Measurements from ENCODE around the gene SPON1.
A peak's percentile ranks its signal among the peaks of the same experiment; 100 is the strongest.
"Not testable (repeated sequence)": the region's sequence is repeated elsewhere in the genome, so short reads cannot be mapped to it uniquely, and the experiment has no call there.

Gene SPON1

GRCh38 chr11:14252501-14252900 is 290.0 kb downstream of the SPON1 start:
- not testable (repeated sequence) for DNase-seq

- DNase-seq, result no peak
Observed at GRCh38 chr11:14253421-14253820, 290.9 kb downstream of the SPON1 start.

- DNase-seq, result no peak
Observed at GRCh38 chr11:14253840-14254239, 291.3 kb downstream of the SPON1 start.

DNA sequence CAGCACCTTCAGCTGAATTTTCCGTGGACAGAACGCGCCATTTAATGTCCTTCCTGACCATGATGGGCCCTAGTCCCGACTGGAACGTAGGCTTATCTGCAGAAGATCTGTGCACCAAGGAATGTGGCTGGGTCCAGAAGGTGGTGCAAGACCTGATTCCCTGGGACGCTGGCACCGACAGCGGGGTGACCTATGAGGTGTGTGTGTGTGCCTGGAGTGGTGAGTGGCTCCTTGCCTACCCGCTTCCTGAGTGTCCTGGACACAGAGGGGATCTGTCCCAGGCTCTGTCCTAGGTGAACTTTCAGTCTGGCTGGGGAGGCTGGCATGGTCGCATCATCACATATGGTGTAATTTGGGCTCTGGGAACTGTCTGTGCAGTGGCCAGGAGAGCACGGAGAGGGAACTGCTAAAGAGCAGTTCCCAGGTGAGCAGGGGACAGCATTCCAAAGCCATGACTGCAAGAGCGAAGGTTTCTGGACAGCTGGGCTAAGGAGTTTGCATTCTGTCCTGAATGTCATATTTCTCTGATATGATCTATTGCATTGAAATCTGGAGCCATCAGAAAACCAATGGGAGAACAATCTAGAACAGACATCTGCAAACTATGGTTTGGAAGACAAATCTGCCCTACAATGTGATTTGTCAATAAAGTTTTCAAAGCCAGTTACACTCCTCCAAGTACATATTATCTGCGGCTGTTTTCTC is 292.2 kb downstream of the SPON1 start:
- DNase-seq, result no peak

DNA sequence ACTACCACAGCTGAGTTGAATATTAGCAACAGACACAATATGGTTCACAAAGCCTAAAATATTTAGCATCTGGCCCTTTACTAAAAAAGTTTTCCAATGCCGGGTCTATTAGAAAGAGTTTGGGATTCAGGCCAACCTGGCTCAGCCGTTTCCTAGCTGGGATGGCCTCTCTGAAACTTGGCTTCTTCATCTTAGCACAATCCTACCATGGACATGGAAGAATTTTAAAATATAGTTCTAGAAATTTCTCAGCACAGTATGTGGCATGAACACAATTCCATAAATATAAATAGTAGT is 292.7 kb downstream of the SPON1 start:
- DNase-seq, result no peak

- no peak for DNase-seq
Observed at GRCh38 chr11:14258221-14258935, 295.9 kb downstream of the SPON1 start.

GRCh38 chr11:14259186-14259784 is 296.8 kb downstream of the SPON1 start:
- DNase-seq, result no peak

- DNase-seq, result no peak
Observed at GRCh38 chr11:14259878-14260277, 297.4 kb downstream of the SPON1 start.

- DNase-seq, result no peak
Observed at GRCh38 chr11:14261066-14261465, 298.5 kb downstream of the SPON1 start.

- no peak for DNase-seq
Observed at GRCh38 chr11:14262271-14262846, 299.8 kb downstream of the SPON1 start.

- no peak for DNase-seq
Observed at GRCh38 chr11:14264966-14265365, 302.4 kb downstream of the SPON1 start.

DNA sequence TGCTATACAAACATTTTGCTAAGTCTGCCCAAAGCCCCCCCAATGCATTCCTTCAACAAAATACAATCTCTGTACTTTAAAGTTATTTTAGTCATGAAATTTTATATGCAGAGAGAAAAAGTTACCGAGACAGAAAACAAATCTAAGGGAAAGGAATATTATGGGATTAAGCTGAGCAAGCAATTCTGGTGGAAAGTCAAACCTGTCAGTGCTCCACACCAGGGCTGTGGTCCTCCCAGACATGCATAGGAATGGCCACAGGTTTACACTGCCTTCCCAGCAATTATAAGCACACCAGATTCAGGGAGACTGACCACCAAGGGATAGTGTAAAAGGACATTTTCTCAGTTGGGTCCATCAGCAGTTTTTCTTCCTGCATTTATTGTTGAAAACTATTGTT is 304.1 kb downstream of the SPON1 start:
- DNase-seq, result no peak

- DNase-seq, result no peak
Observed at GRCh38 chr11:14267861-14268635, 305.5 kb downstream of the SPON1 start.

DNA sequence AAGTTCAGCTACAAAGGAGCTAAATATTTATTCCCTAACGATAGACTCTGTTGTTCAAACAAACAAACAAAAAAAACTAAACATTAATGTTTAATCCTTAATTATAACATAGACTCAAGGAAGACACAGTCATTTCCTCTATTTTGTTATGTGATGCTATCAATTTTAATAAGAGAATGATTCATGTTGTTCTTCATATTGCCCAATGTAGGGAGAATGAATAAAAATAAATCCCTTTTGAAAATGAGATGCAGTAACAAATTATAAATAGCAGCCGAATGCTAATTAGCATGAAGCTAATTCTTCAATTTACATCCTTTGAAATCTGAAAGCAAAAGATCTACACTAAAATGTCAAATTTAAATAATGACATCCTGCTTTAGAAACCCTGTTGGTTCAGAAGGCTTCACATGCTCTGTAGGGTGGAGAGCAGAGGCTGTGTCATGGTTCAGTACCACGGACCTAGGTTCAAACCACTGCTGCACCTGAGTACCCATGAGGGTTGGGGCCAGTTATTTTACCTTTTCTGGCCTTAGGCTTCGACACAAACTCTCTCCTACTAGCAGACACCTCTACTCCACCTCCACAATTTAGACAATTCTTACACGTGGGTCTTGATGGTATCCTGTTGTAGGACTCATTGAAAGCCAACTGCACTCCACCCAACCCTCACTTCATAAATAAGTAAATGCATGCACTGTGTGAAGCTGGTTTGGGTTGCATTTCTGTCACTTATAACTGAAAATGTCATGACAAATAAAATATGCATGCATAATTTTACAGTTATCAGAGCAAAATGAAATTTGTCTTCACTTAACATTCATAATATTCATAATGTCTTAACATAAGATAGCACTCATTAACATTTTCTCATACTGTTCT is 307.4 kb downstream of the SPON1 start:
- DNase-seq, result no peak

DNA sequence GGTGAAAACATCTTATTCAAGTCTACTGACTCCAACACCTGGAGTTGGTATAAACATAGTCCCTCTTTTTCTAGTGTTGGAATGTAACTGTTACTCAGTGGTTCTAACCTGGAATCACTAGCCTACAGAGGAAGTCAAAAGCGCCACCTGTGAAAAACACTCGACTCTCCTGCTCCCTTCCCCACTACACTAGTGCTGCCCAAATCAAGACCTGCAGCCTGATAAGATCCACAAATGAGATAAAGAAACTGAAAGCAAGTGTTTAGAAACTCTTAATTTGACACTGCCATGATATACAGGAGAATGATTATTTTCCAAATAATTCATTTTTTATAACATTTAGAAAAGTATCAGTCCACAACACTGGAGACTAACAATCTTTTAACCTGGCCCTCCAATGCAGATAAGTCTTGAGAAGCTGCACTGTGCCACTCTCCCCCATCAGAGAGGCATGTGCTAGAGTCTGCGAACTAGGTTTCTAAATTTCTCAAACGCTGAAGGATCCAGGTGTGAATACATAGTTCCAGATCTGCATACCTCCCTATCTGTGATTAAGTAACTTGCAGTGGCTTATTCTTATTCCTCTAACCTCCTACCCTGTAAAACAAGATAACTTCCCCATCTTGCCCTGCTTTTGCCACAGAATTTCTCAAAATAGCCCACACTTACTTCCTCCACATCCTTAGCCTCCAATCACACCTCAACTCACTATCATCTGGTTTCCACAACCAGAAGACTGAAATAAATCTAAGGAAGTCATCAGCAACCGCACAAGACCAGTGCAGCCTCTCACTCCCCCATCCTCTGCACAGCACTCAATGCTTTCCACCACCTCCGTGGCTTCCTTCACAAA is 308.4 kb downstream of the SPON1 start:
- peak; percentile 57 for DNase-seq

DNA sequence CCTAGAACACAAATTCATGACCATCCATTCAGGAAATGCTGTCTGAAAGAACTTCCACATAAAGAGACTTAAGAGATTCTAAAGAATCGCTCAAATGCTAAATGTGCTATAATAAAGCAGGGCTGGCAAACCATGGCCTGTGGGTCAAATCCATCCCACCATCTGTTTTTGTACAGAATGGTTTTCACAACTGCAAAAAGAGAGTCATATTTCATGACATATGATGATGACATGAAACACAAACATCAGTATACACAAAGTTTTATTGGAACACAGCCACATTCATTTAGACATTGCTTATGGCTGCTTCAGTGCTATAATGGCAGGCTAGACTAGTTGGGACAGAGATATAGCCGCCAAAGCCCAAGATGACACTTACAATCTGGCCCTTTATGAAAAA is 311.4 kb downstream of the SPON1 start:
- no peak for DNase-seq

DNA sequence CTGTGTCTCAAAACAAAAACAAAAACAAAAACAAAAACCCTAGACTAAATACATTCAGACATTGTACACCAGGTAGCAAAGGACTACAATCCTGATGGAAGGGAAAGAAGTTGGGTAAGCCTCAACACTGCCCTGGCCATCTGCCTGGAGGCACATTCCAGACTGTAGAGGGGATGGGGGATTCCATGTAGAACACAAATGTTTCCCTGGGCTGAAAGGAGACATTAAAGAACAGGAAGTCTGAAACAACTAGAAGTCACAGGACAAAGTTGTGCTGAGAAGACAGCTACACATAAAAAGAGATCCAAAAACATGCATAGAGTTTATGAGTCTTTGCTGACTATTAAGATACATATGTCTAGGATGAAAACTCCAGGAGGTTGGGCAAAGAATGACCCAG is 312.6 kb downstream of the SPON1 start:
- DNase-seq, result no peak

GRCh38 chr11:14278869-14279268 is 316.3 kb downstream of the SPON1 start:
- not testable (repeated sequence) for DNase-seq

GRCh38 chr11:14288189-14288935 is 325.8 kb downstream of the SPON1 start:
- DNase-seq, result peak; percentile 14

- no peak for DNase-seq
Observed at GRCh38 chr11:14290422-14290821, 327.9 kb downstream of the SPON1 start.

Measured in activated CD4-positive, alpha-beta T cell treated with anti-CD3 and anti-CD28 coated beads, Interleukin-2, Interleukin-6, amounts not matched to agents 100 ng/mL and 50 ng/mL, durations not matched to agents 16 hours and 8 hours (primary cell).